ENCODE data around the gene ZNF511.

GRCh38 chr10:133335246-133336117 lies 26.8 kb downstream of the ZNF511 start:
- TF ChIP-seq CTCF (IDR thresholded peaks at IDR 0.05 in 2 of 3, conservative IDR thresholded peaks at IDR 0.05 in 1 of 3; ENCODE audit: insufficient read depth in 2 of 3, low read depth in 1 of 3, low read length in 3 of 3) (no peak), SIRT6 (IDR thresholded peaks at IDR 0.05; ENCODE audit: low read depth, low read length) (no peak), NCOA6 (IDR thresholded peaks at IDR 0.05) (no peak), POLR2AphosphoS5 (IDR thresholded peaks at IDR 0.05; ENCODE audit: control insufficient read depth, insufficient read depth, low read depth, low read length) (no peak)

Data from K562 (cell line).